Brain microvascular endothelial cell (primary cell): ENCODE measurements around the gene OR2T10.
"Not testable (repeated sequence)": the region's sequence is repeated elsewhere in the genome, so short reads cannot be mapped to it uniquely, and the experiment has no call there.

Experiments
- DNase-seq: peaks from one replicate; pipeline ENCODE4 v3.0.0-alpha.2; 2020
- H3K27ac ChIP-seq: fragments of 250-450 bp; sonication (Bioruptor Pico); 2 replicates; pipeline ENCODE4 v1.5.1; 2020; ENCODE audit warnings: mild to moderate bottlenecking, moderate library complexity
- H3K27me3 ChIP-seq: fragments of 250-450 bp; sonication (Bioruptor Pico); replicated peaks from 2 replicates; pipeline ENCODE4 v1.5.1; 2020; ENCODE audit warnings: mild to moderate bottlenecking
- H3K36me3 ChIP-seq: fragments of 250-450 bp; sonication (Bioruptor Pico); replicated peaks from 2 replicates; pipeline ENCODE4 v1.5.1; 2020; ENCODE audit warnings: mild to moderate bottlenecking
- H3K4me3 ChIP-seq: 2 replicates; pipeline ENCODE4 v1.5.1; 2011; ENCODE audit warnings: low read depth, mild to moderate bottlenecking, control low read depth, low read length, moderate library complexity
- in situ Hi-C: cut with HindIII; loops from 2 replicates; pipeline ENCODE4 v1.10.0; 2017; ENCODE audit warnings: low sequenced_read_pairs, low pct_ligation_motif_present
- TF ChIP-seq, protein P1 (sequence below): IDR thresholded peaks from 2 replicates; pipeline ENCODE4 v1.5.1; 2011; ENCODE audit warnings: low read depth, mild to moderate bottlenecking, moderate library complexity, low read length, control low read depth, inconsistent platforms; ENCODE audit errors: missing control alignments

OR2T10 gene

DNA sequence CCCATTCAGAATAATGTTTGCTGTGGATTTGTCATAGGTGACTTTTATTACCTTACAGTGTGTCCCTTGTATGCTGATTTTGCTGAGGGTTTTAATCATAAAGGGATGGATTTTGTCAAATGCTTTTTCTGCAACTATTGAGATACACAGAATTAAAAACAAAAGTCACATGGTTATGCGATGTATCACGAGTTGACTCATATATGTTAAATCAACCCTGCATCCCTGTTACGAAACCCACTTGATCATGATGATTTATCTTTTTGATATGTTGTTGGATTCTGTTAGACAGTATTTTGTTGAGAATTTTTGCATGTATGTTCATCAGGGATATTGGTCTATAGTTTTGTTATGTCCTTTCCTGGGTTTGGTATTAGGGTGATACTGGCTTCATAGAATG lies 12.2 kb downstream of the OR2T10 start:
- H3K27ac ChIP-seq = no peak overlapping the region
- H3K36me3 ChIP-seq = no peaks in the 10 kb centered on the region
- no peaks in the 10 kb centered on the region for H3K27me3 ChIP-seq
- no peak overlapping the region for H3K4me3 ChIP-seq
- TF ChIP-seq, protein P1, sequence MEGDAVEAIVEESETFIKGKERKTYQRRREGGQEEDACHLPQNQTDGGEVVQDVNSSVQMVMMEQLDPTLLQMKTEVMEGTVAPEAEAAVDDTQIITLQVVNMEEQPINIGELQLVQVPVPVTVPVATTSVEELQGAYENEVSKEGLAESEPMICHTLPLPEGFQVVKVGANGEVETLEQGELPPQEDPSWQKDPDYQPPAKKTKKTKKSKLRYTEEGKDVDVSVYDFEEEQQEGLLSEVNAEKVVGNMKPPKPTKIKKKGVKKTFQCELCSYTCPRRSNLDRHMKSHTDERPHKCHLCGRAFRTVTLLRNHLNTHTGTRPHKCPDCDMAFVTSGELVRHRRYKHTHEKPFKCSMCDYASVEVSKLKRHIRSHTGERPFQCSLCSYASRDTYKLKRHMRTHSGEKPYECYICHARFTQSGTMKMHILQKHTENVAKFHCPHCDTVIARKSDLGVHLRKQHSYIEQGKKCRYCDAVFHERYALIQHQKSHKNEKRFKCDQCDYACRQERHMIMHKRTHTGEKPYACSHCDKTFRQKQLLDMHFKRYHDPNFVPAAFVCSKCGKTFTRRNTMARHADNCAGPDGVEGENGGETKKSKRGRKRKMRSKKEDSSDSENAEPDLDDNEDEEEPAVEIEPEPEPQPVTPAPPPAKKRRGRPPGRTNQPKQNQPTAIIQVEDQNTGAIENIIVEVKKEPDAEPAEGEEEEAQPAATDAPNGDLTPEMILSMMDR = no peak
- in situ Hi-C loops = no loop called here
- no peak for DNase-seq

DNA sequence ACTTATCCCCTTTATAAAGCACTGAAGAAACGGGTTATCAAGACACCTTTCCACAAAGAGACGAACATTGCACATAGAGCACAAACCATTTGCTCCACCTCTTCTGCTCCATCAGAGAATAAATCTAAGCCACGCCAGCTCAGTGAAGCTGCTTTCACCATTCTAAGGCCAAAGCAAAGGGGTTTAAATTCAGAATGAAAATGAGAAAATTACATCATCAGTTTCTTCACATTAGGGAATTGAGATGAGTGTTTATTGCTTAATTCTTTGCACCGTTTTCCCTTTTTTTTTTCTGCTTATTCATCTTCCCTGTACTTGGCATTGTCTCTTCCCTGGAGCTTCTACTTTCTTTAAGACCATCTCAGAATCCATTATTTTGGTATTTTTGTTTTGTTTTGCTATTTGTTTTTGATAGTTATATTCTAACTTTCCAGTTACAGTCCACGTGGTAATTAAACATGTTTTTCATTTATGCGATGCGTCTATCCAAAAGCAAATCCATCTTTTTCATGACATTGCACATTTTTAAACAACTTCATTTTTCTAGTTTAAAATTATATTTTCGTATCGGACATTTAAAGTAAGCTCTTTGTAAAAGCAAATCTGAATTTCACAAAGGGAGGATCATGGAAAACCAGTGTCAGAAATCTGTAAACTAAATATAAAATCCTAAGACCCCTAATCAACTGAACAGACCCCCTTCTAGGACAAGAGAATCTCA lies 21.1 kb downstream of the OR2T10 start:
- Histone ChIP-seq H3K27ac (no peak overlapping the region), H3K36me3 (no peaks in the 10 kb centered on the region), H3K4me3 (no peak overlapping the region), H3K27me3 (no peaks in the 10 kb centered on the region)
- TF ChIP-seq, protein P1 = no peak
- DNase-seq = no peak
- in situ Hi-C loops = no loop called here

DNA sequence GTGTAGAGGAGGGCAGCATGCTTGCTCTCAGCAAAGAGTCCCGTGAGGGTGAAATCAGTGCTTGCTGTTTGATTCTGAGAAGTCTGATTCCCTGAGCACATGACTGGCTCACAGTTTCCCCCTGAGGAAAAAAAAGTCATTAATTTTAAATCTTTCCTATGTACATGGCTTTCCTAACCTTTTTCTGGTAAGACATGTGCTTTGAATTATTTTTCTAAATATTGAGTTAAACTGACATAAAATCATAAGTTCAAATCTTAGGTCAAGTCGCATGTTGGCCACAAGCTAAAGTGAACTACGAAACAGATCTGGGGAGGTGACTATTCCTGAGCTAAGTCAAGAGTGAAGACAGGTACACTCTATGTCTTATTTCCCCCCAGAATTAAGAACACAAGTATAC lies 22.8 kb downstream of the OR2T10 start, which contains the start of gene OR2T34:
Gene OR2T34, minus strand, starts transcription at position 101 of the 400 bp plus-strand sequence. Its CDS starts 0 bp downstream, at position 101.
- in situ Hi-C loops = not testable (repeated sequence)

DNA sequence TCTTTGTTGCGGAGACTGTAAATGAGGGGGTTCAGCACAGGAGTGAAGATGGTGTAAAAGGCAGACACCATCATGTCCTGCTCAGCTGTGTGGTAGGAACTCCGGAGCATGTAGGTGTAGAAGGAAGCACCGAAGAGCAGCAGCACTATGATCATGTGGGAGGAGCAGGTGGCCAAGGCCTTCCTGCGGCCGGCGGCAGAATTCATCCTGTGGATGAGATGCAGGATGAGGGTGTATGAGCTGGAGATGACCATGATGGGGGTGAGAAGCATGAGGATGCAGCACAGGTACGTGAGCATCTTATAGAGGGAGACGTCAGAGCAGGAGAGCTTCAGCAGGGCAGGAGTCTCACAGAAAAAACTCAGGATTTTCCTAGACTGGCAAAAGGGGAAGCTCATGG lies 23.6 kb downstream of the OR2T10 start:
- H3K27ac ChIP-seq, H3K4me3 ChIP-seq, DNase-seq, in situ Hi-C loops, H3K36me3 ChIP-seq, H3K27me3 ChIP-seq: not testable (repeated sequence)

More for the DNA sequence above, 22.8 kb downstream of the OR2T10 start, which contains the start of gene OR2T34:
- DNase-seq, H3K36me3 ChIP-seq, H3K4me3 ChIP-seq, H3K27me3 ChIP-seq, H3K27ac ChIP-seq: not testable (repeated sequence)

DNA sequence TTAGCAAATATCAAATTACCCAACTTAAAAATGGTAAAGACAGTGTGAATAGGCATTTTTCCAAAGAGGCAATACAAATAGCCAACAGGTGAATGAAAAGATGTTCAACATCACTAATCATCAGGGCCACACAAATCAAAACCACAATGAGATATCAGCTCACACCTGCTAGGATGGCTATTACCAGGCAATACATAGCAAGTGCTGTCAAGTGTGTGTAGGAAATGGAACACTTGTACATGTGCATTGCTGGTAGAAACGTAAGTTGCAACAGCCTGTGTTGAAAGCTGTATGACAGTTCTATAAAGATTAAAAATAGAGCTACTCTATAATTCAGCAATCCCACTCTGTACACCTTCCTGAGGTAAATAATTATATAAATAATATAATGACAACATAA lies 25.5 kb downstream of the OR2T10 start:
- H3K4me3 ChIP-seq, H3K36me3 ChIP-seq, in situ Hi-C loops, H3K27me3 ChIP-seq, H3K27ac ChIP-seq, DNase-seq: not testable (repeated sequence)

DNA sequence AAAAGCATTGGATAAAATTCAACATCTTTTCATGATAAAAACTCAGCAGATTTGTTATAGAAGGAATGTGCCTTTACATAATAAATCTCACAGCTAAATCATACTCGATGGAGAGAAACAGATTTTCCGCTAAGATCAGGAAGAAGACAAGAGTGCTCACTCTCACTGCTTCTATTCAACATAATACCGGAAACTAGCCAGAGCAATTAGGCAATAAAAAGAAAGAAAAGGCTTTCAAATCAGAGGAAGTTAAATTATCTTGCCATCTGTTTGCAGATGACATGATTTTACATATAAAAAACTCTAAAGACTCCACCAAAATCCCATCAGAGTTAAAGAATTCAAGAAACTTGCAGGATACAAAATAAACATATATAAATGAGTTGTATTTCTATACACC lies 26.7 kb downstream of the OR2T10 start:
- DNase-seq, H3K27ac ChIP-seq, H3K36me3 ChIP-seq, H3K4me3 ChIP-seq, H3K27me3 ChIP-seq, in situ Hi-C loops: not testable (repeated sequence)

DNA sequence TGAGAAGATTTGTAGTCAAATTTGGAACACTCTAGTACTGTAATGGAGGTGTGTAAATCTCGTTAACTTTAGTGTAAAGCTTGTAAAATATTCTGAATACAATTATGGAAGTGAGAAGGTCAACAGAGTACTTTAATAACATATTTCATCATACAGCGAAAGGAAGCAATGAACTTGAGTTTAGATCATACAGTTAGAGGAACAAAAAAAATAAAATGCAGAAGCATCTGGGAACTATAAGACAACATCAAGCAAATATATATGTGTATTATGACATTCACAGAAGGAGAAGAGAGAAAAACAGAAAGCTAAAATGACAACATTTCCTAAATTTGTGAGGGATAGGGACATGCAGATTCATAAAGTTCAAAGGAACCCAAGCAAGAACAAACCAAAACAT lies 28.5 kb downstream of the OR2T10 start:
- H3K27me3 ChIP-seq, DNase-seq, H3K36me3 ChIP-seq, H3K27ac ChIP-seq, in situ Hi-C loops, H3K4me3 ChIP-seq: not testable (repeated sequence)

DNA sequence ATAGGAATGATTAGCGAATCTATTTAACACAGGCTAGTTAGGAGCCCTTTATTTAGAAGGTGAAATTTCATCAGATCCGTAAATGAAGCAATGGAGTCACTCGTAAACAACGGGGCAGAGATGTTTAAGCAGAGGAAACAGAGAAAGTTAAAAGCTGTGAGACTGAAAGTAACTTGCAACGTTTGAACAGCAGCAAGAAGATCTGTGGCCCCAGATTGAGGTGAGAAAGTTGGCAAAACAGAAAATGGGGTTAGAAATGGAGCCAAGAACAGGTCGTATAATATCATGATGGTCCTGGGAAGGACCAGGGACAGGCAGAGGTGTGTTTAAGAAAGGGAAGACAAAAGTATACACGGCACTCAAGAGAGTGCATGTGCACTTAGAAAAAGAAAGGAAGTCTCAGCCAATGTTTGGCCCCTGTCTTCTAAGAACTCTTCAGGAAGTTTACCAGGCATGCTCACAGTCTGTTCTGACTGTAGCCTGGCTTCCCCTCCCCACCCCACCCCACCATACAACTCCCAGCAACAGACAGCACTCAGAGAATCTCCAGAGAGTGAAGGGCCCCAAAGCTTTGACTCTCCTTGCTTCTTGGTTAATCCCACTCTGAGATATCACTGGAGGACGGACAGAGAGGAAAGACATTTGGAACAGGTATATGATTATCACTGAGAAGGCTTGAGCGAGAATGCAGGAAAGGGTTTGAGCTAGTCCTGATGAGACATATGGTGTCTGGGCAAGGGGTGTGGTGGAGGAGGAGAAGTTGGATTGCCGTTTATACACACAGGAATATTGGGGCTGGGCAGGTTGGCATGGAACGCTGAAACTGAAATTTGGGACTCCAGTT lies 31.7 kb downstream of the OR2T10 start:
- in situ Hi-C loops, H3K4me3 ChIP-seq, DNase-seq, H3K36me3 ChIP-seq, H3K27me3 ChIP-seq, H3K27ac ChIP-seq: not testable (repeated sequence)

DNA sequence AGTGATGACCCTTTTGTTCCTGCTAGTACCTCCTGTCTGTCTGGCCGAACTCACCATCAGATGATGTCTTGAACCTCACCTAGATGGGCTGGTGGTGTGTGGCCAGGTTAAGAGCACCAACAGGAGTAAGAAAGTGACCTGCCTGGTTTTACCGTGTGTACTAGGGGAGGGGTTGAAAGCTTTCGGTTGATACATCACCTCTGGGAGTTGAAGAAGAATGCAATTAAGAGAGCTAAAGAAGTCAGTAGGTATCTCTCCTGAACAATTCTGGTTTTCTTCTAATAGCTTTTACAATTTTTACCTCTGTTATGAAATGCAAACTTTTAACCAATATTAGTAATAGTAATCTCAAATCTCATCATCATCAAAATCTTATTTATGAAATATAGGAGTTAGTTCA lies 34.8 kb downstream of the OR2T10 start, which contains the start of gene OR2T29:
Gene OR2T29, minus strand, starts transcription at position 101 of the 400 bp plus-strand sequence. CDS start 3,281 bp downstream, outside the sequence.
- H3K36me3 ChIP-seq, DNase-seq, H3K4me3 ChIP-seq, H3K27me3 ChIP-seq, in situ Hi-C loops, H3K27ac ChIP-seq: not testable (repeated sequence)

DNA sequence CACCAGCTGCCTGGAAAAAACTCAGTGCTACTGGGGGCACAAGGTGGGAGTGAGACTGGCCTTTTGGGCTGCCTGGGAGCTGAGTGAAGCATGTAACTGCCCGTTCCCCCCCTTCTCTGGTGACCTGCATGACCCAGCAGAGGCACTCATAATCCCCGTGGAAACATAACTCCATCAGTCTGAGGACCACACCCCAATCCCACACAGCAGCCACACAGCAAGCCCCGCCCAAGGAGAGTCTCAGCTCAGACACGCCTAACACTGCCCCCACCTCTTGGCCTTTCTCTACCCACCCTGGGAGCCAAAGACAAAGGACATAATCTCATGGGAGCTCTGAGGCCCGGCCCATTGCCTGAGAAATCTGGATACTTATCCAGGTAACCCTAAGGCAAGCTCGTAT lies 46.5 kb downstream of the OR2T10 start:
- in situ Hi-C loops, DNase-seq: not testable (repeated sequence)

DNA sequence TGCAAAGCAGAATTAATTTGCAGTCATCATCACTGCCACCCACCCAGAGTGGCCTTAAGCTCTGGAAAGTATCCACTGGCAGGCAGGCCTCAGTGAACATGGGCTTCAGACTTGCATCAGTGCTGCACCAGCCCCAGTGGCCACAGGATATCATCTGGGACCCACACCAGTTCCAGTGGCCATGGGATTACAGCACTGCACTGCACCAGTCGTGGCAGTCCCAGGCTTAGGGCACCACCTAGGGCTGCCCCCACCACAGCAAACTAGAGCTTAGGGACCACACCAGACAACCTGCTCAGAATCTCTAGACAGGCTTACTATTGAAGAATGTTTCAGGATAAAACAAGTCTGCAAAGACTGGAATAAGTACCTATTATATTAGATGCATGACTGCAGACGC lies 50.1 kb downstream of the OR2T10 start:
- DNase-seq, in situ Hi-C loops: not testable (repeated sequence)

More for the DNA sequence above, 46.5 kb downstream of the OR2T10 start:
- not testable (repeated sequence) for H3K27ac ChIP-seq, H3K27me3 ChIP-seq, H3K4me3 ChIP-seq, H3K36me3 ChIP-seq

More for the DNA sequence above, 50.1 kb downstream of the OR2T10 start:
- H3K4me3 ChIP-seq, H3K27me3 ChIP-seq, H3K27ac ChIP-seq, H3K36me3 ChIP-seq: not testable (repeated sequence)
